HG03064 (cell line): ENCODE measurements around the gene SNX2.

Experiments
- ATAC-seq: cut with Tn5 transposase; IDR thresholded peaks from one replicate; pipeline ENCODE4 v1.9.1; 2021; ENCODE audit warnings: low read depth; ENCODE audit not compliant: unreplicated experiment

SNX2 gene

GRCh38 chr5:122770477-122770876, 4.4 kb upstream of the SNX2 start:
- ATAC-seq = no peak

DNA sequence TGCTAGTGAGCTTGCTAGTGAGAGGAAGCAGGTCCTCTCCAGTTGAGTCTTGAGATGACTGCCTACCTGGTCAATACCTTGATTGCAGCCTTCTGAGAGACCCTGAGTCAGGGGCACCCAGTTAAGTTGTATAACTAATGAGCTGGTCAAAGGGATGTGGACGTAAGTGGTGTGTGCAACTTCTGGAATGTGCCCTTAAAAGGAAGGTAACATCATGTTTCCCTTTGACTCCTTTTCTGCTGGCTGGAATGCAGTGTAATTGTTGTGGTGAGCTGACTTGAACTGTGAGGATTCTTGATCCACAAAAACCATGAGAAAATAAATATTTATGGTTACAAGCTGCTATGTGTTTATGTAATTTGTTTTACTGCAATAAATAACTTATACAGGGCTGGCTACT, 2.4 kb upstream of the SNX2 start:
- ATAC-seq = no peak

GRCh38 chr5:122773619-122774018, 1.3 kb upstream of the SNX2 start:
- no peak for ATAC-seq

GRCh38 chr5:122774519-122774860, 390 bp upstream of the SNX2 start:
- peak; percentile 40 for ATAC-seq

GRCh38 chr5:122775550-122776542, 966 bp downstream of the SNX2 start:
- ATAC-seq = no peak

DNA sequence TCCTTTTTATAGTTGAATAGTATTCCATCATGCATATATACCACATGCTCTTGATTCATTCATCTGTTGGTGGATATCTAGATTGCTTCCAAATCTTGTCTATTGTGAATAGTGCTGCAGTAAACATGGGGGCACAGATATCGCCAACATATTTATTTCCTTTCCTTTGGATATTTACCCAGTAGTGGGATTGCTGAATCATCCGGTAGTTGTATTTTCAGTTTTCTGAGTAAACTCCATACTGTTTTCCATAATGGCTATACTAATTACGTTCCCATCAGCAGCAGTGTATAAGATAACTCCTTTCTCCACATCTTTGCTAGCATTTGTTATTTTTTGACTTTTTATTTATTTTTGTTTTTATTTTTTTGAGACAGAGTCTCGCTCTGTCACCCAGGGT, 3.3 kb downstream of the SNX2 start:
- ATAC-seq = no peak

DNA sequence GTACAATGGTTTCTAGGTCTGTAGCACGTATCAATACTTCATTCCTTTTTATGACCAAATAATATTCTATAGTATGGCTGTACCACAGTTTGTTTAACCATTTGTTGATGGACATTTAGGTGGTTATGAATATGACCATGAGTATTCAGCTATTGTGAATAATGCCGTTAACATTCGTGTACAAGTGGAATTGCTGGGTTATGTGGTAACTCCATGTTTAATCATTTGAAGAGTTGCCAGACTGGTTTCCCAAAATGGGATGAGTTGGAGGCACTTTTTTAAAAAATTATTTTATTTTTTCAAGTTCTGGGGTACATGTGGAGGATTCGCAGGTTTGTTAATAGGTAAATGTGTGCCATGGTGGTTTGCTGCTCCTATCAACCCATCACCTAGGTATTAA, 4.6 kb downstream of the SNX2 start:
- ATAC-seq = no peak

DNA sequence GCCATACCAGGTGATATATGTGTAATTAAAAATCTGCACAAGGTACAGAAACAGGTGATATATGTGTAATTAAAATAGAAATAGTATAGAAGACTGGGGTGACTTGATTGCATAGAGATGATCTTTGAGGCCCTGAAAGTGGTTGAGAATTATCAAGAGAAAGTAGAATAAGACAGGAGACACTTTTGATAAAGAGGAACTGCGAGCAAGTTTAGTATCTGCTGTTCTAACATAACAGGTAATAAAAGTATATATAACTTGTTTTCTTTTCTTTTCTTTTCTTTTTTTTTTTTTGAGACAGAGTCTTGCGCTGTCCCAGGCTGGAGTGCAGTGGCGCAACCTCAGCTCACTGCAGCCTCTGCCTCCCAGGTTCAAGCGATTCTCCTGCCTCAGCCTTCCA, 5.4 kb downstream of the SNX2 start:
- no peak for ATAC-seq

DNA sequence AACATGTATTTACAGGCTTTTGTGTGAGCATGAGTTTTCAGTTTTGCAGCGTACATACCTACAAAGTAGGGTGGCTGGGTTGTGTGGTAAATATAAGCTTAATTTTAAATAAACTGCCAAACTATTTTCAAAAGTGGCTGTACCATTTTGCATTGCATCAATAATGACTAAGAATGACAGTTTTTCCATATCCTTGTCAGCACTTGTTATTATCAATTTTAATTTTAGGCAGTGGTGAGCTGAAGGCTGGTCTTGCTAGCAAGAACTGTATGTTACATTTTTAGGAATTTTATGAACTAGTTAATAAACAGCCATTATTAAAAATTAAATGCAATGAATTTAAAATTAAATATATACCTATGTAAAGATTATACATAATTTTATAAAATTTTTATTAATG, 6.6 kb downstream of the SNX2 start:
- ATAC-seq = no peak

DNA sequence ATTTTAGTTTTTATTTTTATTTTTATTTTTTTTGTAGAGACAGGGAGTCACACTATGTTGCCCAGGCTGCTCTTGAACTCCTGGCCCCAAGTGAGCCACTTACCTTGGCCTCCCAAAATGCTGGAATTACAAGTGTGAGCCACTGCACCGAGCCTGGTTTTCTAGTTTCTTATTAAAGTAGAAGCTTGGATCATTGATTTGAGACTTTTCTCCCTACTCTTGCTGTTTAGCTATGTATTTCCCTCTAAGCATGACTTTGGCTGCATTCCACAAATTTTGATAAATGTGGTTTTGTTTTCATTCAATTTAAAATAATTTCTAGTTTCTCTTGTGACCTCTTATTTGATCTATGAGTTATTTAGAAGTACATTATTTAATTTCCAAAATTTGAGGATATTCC, 10.4 kb downstream of the SNX2 start:
- ATAC-seq = no peak

DNA sequence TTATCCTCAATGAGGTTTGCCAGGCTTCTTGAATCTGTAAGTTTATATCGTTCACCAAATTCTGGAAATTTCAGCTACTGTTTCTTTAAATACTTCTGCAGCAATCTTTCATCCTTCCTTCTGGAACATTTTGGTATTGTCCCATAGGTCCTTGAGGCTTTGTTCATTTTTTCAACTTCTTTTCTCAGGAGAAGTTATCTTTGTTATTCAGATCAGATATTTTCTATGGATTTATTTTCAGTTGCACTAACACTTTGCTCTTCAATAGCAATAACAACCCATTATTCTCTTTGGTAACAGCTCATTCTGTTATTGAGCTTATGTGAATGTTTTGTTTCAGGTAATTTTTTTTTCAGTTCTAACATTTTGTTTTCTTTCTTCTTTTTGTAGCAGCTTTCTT, 13.5 kb downstream of the SNX2 start:
- ATAC-seq = no peak

GRCh38 chr5:122788996-122789395, 14.1 kb downstream of the SNX2 start:
- ATAC-seq = no peak

- no peak for ATAC-seq
These were observed 14.7 kb downstream of the SNX2 start for GRCh38 chr5:122789461-122790171.

- ATAC-seq = no peak
These were observed 15.6 kb downstream of the SNX2 start for GRCh38 chr5:122790354-122791103.

DNA sequence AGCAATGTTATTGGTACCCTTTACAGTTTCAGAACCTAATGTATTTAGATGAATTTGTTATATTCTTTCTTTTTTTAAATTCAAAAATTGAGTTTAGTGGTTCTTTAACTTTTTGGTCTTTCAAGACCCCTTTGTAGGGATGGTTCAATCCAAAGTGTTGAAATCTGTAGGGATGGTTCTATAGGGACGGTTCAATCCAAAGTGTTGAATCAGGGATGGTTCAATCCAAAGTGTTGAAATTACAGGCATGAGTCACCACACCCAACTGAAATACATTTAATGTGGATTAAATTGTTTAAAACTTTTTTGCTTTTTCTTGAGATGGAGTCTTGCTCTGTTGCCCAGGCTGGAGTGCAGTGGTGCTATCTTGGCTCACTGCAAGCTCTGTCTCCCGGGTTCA, 30.6 kb downstream of the SNX2 start:
- no peak for ATAC-seq

- no peak for ATAC-seq
These were observed 35.5 kb downstream of the SNX2 start for GRCh38 chr5:122810405-122810804.

GRCh38 chr5:122815218-122815767, 40.4 kb downstream of the SNX2 start:
- ATAC-seq = no peak

GRCh38 chr5:122816756-122817155, 41.9 kb downstream of the SNX2 start:
- no peak for ATAC-seq

DNA sequence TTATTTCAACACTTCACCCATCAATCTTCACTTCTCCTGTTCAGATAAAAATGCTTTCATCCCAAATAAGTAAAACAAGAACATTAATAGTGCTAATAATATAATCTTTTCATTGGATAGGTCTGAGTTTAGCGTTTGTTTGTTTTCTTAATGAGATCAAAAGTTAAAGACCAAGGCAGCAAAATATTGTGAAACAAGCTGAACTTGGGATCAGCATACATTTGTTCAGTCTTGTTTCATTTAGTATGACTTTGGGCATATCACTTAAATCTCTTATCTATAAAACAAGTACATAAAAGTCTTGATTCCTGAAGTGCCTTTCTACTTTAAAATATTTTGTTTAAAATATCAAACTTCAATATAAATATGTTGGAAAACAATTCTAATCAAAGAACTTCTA, 57.1 kb downstream of the SNX2 start:
- ATAC-seq = no peak

DNA sequence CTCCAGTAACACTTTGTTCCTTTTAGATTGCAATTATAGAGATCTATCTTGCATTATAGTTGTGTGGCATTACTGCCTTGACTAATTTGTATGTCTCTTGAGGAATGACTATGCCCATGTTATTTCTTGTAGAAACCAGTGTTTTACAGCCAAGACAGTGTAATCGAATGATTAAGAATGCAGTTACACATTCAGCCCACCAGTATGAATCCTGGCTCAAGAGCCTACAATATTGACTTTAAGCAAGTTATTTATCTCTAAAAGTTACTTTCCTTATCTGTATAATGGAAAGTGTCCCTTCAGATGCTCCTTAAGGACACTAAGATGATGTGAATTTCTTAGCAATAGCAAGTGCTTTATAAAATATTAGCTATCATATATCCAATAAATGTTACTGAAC, 60.8 kb downstream of the SNX2 start:
- no peak for ATAC-seq

DNA sequence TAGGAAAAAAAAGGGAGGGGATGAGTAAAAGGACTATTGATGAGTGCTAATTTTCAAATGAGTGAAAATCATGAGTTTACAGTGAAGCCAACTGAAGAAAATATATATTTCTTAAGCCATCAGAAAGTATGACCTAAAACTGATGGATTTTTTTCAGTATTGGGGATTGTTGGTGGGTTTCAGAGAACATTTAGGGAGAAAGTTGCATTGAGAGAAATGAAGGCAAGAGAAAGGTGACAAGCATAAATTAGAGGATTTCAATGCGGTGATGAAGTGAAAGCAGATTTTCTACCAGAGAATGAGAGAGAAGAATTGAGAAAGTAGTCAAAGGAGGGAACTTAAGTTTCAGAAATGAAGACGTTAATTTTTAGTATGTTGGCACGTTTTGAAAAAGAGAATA, 62.1 kb downstream of the SNX2 start:
- no peak for ATAC-seq
